Posterior vena cava (tissue), 2 donors: ENCODE data around the gene CSTF3. TPM values are rescaled to one million over a fixed set of nuclear protein-coding genes. Genes with fewer than 3 reads are reported as not detected.
"Not testable (repeated sequence)": the region's sequence is repeated elsewhere in the genome, so short reads cannot be mapped to it uniquely, and the experiment has no call there.

Source experiments
- DNase-seq: peaks from one replicate; pipeline ENCODE4 v3.0.0-alpha.2; 2020; ENCODE audit warnings: low spot score
- intact Hi-C, 2 donors: fragments of 100-400 bp; cut with DNase I; formaldehyde crosslinking; loops; one replicate each; pipeline versions ENCODE4 v1.14.1 to v1.14.2; 2022 to 2023
- long read RNA-seq, 2 donors: library from polyadenylated mRNA; unstranded; transcript quantifications; one replicate each; pipeline ENCODE4 v2.0.0, GENCODE V29; 2020 to 2021
- total RNA-seq, 2 donors: library from RNA; stranded (reverse); fragmentation: NEBNext Ultra II Directional; extraction: Animal tissue kit (Norgen Biotek cat#: 25700); gene quantifications; one replicate each; pipeline ENCODE4 v1.2.1, GENCODE V29; 2021
- donor health status: DM: yes; HTN: yes; CAD: no.
- donor health status: DM: yes; HTN: yes; CAD: no.

CSTF3 gene
- total RNA-seq: 10 to 100 TPM; 15.9 to 17.5 TPM
- long read RNA-seq, donor 1, partial matches to known transcripts: 3 of 7 reads
- long read RNA-seq, donor 1, other reads (novel, unspliced or antisense): 3 of 7 reads
- long read RNA-seq, donor 2, partial matches to known transcripts: 0 of 3 reads
- long read RNA-seq, donor 2, other reads (novel, unspliced or antisense): 3 of 3 reads

- peak; percentile 100 for DNase-seq
- intact Hi-C loops: loop anchor here (10.0 kb wide), 2 partner anchors 93 to 163 kb away; partner anchors contain the start of gene HIPK3 (in 2 of the 2)
These were observed at the start of gene CSTF3 for GRCh38 chr11:33161120-33162005. TSS of gene CSTF3 (minus strand) at chr11:33161480. CDS start at chr11:33161325, 155 bp downstream.

GRCh38 chr11:33208150-33208549 is 46.9 kb upstream of the CSTF3 start:
- no peak for DNase-seq
- intact Hi-C loops: no loop called here

- intact Hi-C loops: no loop called here
- DNase-seq: no peak
These were observed 46.2 kb upstream of the CSTF3 start for GRCh38 chr11:33207408-33207985.

- intact Hi-C loops: no loop called here
- no peak for DNase-seq
These were observed 36.8 kb upstream of the CSTF3 start for GRCh38 chr11:33197915-33198727.

- intact Hi-C loops: no loop called here
- DNase-seq: no peak
These were observed 34.3 kb upstream of the CSTF3 start for GRCh38 chr11:33195462-33196173.

- DNase-seq: no peak
- intact Hi-C loops: no loop called here
These were observed 33.2 kb upstream of the CSTF3 start for GRCh38 chr11:33194455-33194854.

- no peak for DNase-seq
- intact Hi-C loops: no loop called here
These were observed 30.2 kb upstream of the CSTF3 start for GRCh38 chr11:33191467-33191866.

GRCh38 chr11:33187998-33188722 is 26.9 kb upstream of the CSTF3 start:
- DNase-seq: no peak
- intact Hi-C loops: no loop called here

GRCh38 chr11:33185756-33186155 is 24.5 kb upstream of the CSTF3 start:
- no peak for DNase-seq
- intact Hi-C loops: no loop called here

- no peak for DNase-seq
- intact Hi-C loops: no loop called here
These were observed 21.1 kb upstream of the CSTF3 start for GRCh38 chr11:33182246-33182878.

GRCh38 chr11:33179348-33179803 is 18.1 kb upstream of the CSTF3 start:
- intact Hi-C loops: no loop called here
- no peak for DNase-seq

- intact Hi-C loops: no loop called here
- DNase-seq: no peak
These were observed 17.3 kb upstream of the CSTF3 start for GRCh38 chr11:33178443-33179180.

GRCh38 chr11:33177676-33178336 is 16.5 kb upstream of the CSTF3 start:
- intact Hi-C loops: no loop called here
- no peak for DNase-seq

GRCh38 chr11:33176760-33177159 is 15.5 kb upstream of the CSTF3 start:
- DNase-seq, intact Hi-C loops: not testable (repeated sequence)

- no peak for DNase-seq
- intact Hi-C loops: no loop called here
These were observed 11.7 kb upstream of the CSTF3 start for GRCh38 chr11:33172996-33173395.

GRCh38 chr11:33172345-33172744 is 11.1 kb upstream of the CSTF3 start:
- no peak for DNase-seq
- intact Hi-C loops: no loop called here

GRCh38 chr11:33171251-33171650 is 10.0 kb upstream of the CSTF3 start:
- intact Hi-C loops: no loop called here
- DNase-seq: no peak
